Skin epidermis (tissue), 12 donors: ENCODE measurements around the gene TWF2.

Source experiments
- H3K27ac ChIP-seq, 21 experiments: fragments of 200-600 bp; sonication (generic) in 11 of 21; one replicate each; pipeline ENCODE4 v1.5.0; 2020; ENCODE audit warnings: mild to moderate bottlenecking in 3 of 21, inconsistent platforms in 2 of 21, moderate library complexity in 2 of 21
- H3K4me3 ChIP-seq, 7 experiments: fragments of 200-600 bp; sonication (generic) in 2 of 7; one replicate each; pipeline ENCODE4 v1.5.0; 2020; ENCODE audit warnings: inconsistent platforms in 2 of 7, mild to moderate bottlenecking in 2 of 7, moderate library complexity in 1 of 7

The TWF2 gene

GRCh38 chr3:52194485-52195290, 44.3 kb downstream of the TWF2 start:
- peak overlapping the region in 2 of 21 experiments; percentile 13 to 94 for H3K27ac ChIP-seq
- H3K4me3 ChIP-seq, result no peak overlapping the region

GRCh38 chr3:52193065-52193464, 45.9 kb downstream of the TWF2 start:
- Histone ChIP-seq H3K4me3 (no peak overlapping the region), H3K27ac (no peak overlapping the region)

GRCh38 chr3:52191663-52192062, 47.3 kb downstream of the TWF2 start:
- H3K4me3 ChIP-seq, result no peak overlapping the region
- H3K27ac ChIP-seq, result peak overlapping the region in 1 of 21 experiments; percentile 58

GRCh38 chr3:52190294-52191074, 48.5 kb downstream of the TWF2 start:
- H3K4me3 ChIP-seq, result no peak overlapping the region
- H3K27ac ChIP-seq, result peak overlapping the region in 11 of 21 experiments; percentile 8 to 64 (median 30)

GRCh38 chr3:52188556-52188955, 50.4 kb downstream of the TWF2 start:
- H3K4me3 ChIP-seq, result no peak overlapping the region
- peak overlapping the region in 1 of 21 experiments; percentile 19 for H3K27ac ChIP-seq

GRCh38 chr3:52186729-52187128, 52.2 kb downstream of the TWF2 start:
- H3K4me3 ChIP-seq, result no peak overlapping the region

GRCh38 chr3:52185837-52186236, 53.1 kb downstream of the TWF2 start:
- Histone ChIP-seq H3K27ac (no peak overlapping the region), H3K4me3 (no peak overlapping the region)

More at GRCh38 chr3:52186729-52187128, 52.2 kb downstream of the TWF2 start:
- no peak overlapping the region for H3K27ac ChIP-seq

GRCh38 chr3:52185311-52185710, 53.6 kb downstream of the TWF2 start:
- no peak overlapping the region for H3K4me3 ChIP-seq
- H3K27ac ChIP-seq, result no peak overlapping the region

- no peak overlapping the region for H3K4me3 ChIP-seq
- H3K27ac ChIP-seq, result no peak overlapping the region
Measured at GRCh38 chr3:52184690-52185089, 54.3 kb downstream of the TWF2 start.

GRCh38 chr3:52183786-52184445, 55.0 kb downstream of the TWF2 start:
- Histone ChIP-seq H3K4me3 (no peak overlapping the region), H3K27ac (no peak overlapping the region)

GRCh38 chr3:52182691-52183090, 56.3 kb downstream of the TWF2 start:
- no peak overlapping the region for H3K4me3 ChIP-seq
- no peak overlapping the region for H3K27ac ChIP-seq

GRCh38 chr3:52182196-52182595, 56.8 kb downstream of the TWF2 start:
- H3K27ac ChIP-seq, result peak overlapping the region in 1 of 21 experiments; percentile 44
- no peak overlapping the region for H3K4me3 ChIP-seq

GRCh38 chr3:52181543-52181942, 57.4 kb downstream of the TWF2 start:
- Histone ChIP-seq H3K4me3 (no peak overlapping the region), H3K27ac (peak overlapping the region in 2 of 21 experiments; percentile 44 to 58)
